ENCODE results near the gene ZNF512. TPM values are rescaled to one million over a fixed set of nuclear protein-coding genes. Genes with fewer than 3 reads are reported as not detected.
A peak's percentile ranks its signal among the peaks of the same experiment; 100 is the strongest.
"Not testable (repeated sequence)": the region's sequence is repeated elsewhere in the genome, so short reads cannot be mapped to it uniquely, and the experiment has no call there.

ZNF512 gene
- total and polyA plus RNA-seq, 12 donors = 10.2 to 27.7 (median 19.6) TPM

DNA sequence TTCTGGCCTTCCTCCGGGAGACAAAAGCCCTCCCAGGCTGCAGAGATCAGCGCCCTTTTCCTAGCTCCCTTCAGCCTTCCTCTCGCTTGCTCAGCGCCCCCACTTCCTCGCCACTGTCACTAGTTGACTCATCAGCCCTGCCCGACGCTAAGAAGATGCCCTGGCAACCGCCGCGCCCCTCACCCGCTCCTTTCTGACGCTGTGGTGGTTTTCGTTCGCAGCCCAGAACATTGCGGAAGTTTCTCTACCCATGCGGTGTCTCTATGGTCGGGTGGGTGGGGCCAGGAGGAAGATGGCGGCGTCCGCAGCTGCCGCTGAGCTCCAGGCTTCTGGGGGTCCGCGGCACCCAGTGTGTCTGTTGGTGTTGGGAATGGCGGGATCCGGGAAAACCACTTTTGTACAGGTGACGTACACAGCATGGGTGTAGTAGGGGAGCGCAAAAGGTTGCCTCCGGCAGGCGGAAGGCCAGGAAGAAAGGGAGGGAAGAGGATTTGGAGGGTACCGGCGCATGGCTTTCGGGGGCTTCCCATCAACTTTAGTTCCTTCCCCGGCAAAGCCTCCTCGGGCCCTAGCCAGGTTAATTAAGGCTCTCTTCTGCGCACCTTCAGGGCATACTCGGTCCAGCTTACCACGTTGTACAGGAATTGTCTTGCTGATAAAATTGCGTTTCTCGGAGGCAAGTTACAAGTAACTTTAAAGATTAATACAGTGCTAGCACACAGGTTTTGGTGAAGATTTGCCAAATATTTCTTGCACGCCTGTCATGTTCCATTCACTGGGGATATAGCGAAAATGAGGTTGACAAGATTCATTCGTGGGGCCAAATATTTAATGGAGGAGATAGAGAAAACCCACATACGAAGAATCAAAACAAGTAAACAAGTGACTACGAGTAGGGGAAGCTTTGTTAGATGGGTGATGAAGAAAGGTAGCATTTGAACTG lies 46.2 kb downstream of the ZNF512 start, which contains the start of the genes CCDC121 and GPN1:
TSS of gene CCDC121 (minus strand) at position 246 of the 943 bp plus-strand sequence. CDS start 1,213 bp downstream, outside the sequence.
TSS of gene GPN1 (plus strand) at position 284 of the 943 bp plus-strand sequence. CDS start at position 293, 9 bp downstream.
- H3K27ac ChIP-seq = peak within 1 kb of the TSS in 9 of 10 donors; percentile 49 to 91 (median 79)
- H3K4me1 ChIP-seq = peaks cover 4 to 43% (median 30%) of the 10 kb centered on the region in 9 donors
- H3K27me3 ChIP-seq = no peaks in the 10 kb centered on the region
- ATAC-seq = peak; percentile 96 to 99 (median 98)
- no peaks in the 10 kb centered on the region for H3K9me3 ChIP-seq
- H3K4me3 ChIP-seq = peak within 1 kb of the TSS; percentile 47 to 90 (median 76)
- TF ChIP-seq, protein P1, sequence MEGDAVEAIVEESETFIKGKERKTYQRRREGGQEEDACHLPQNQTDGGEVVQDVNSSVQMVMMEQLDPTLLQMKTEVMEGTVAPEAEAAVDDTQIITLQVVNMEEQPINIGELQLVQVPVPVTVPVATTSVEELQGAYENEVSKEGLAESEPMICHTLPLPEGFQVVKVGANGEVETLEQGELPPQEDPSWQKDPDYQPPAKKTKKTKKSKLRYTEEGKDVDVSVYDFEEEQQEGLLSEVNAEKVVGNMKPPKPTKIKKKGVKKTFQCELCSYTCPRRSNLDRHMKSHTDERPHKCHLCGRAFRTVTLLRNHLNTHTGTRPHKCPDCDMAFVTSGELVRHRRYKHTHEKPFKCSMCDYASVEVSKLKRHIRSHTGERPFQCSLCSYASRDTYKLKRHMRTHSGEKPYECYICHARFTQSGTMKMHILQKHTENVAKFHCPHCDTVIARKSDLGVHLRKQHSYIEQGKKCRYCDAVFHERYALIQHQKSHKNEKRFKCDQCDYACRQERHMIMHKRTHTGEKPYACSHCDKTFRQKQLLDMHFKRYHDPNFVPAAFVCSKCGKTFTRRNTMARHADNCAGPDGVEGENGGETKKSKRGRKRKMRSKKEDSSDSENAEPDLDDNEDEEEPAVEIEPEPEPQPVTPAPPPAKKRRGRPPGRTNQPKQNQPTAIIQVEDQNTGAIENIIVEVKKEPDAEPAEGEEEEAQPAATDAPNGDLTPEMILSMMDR (IDR thresholded peaks at IDR 0.05) = no peak
- peak; percentile 80 to 85 for DNase-seq
- peaks cover 0 to 47% (median 18%) of the 10 kb centered on the region in 9 donors for H3K36me3 ChIP-seq
- intact Hi-C loops (cut with DNase I) = loop anchor here in 2 of 10 donors (10.0 kb wide), 2 partner anchors 134 to 224 kb away; partner anchors contain the start of genes FNDC4 (in 2 of the 2), GCKR (in 2 of the 2) and PPM1G (in 1 of the 2)
- WGBS, 2 donors = 1% methylated on average over 44 of the region's 44 CpGs

DNA sequence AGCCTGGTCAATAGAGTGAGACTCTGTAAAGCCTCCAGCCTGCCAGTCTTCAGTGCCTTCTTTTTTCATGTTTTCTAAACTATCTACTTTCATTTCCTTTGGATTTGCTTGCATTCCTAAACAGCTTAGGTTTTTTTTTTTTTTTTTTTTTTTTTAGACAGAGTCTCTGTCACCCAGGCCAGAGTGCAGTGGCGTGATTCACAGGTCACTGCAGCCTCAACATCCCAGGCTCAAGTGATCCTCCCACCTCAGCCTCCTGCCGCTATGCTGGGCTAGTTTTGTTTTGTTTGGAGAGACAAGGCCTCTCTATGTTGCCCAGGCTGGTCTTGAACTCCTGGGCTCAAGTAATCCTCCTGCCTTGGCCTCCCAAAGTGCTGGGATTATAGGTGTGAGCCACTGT lies 47.4 kb downstream of the ZNF512 start:
- WGBS, 2 donors = 98 to 99% methylated on average over 2 of the region's 2 CpGs
- peaks cover 4 to 43% (median 30%) of the 10 kb centered on the region in 9 donors for H3K4me1 ChIP-seq
- H3K9me3 ChIP-seq; DNase-seq; intact Hi-C loops (cut with DNase I); H3K27me3 ChIP-seq; H3K27ac ChIP-seq; ATAC-seq: not testable (repeated sequence)
- H3K36me3 ChIP-seq = peaks cover 0 to 51% (median 29%) of the 10 kb centered on the region in 9 donors
- H3K4me3 ChIP-seq = peak overlapping the region in 1 of 10 donors; percentile 79

DNA sequence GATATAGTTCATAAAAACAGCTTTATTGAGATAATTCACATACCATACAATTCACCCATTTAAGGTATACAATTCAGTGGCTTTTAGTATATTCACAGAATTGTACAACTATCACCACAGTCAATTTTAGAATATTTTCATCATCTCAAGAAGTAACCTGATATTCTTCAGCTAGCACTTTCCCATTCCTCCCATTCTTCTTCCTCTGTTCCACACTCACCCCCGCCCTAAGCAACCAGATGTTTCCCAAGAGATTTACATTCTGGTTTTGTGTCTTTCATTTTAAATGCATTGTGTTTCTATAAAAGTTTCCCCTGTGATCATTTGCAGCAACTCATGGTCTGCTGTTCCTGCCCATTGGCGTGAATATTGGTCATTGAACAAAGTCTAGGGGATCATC lies 51.4 kb downstream of the ZNF512 start:
- H3K36me3 ChIP-seq = peaks cover 0 to 91% (median 55%) of the 10 kb centered on the region in 9 donors
- 97% methylated on average over 2 of the region's 2 CpGs for WGBS, 2 donors
- DNase-seq = no peak

DNA sequence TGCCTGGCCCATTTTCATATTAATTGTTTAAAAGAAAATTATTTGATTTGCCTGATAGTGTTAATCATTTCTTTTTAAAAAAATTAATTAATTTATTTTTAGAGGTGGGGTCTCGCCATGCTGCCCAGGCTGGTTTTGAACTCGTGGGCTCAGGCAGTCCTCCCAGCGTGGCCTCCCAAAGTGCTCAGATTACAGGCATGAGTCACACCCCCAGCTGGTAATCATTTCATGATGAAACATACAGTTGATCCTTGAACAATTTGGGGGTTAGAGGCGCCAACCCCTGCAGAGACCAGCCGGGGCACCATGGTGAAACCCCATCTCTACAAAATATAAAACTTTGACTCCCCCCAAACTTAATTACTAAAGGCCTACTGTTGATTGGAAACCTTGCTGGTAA lies 53.9 kb downstream of the ZNF512 start:
- DNase-seq (no peak), ATAC-seq (no peak)
- intact Hi-C loops (cut with DNase I) = no loop called here
- Histone ChIP-seq H3K27me3 (no peaks in the 10 kb centered on the region), H3K9me3 (no peaks in the 10 kb centered on the region), H3K36me3 (peaks cover 0 to 100% (median 58%) of the 10 kb centered on the region in 9 donors), H3K4me1 (no peaks in the 10 kb centered on the region), H3K4me3 (no peak overlapping the region), H3K27ac (no peak overlapping the region)
- 93 to 96% methylated on average over 5 of the region's 5 CpGs for WGBS, 2 donors
- TF ChIP-seq, protein P1 (IDR thresholded peaks at IDR 0.05) = no peak

More for the DNA sequence above, 51.4 kb downstream of the ZNF512 start:
- H3K4me3 ChIP-seq = no peak overlapping the region
- intact Hi-C loops (cut with DNase I) = no loop called here
- TF ChIP-seq, protein P1 (IDR thresholded peaks at IDR 0.05) = no peak
- H3K4me1 ChIP-seq = peaks cover 4 to 16% (median 9%) of the 10 kb centered on the region in 9 donors
- no peaks in the 10 kb centered on the region for H3K27me3 ChIP-seq
- H3K9me3 ChIP-seq = no peaks in the 10 kb centered on the region
- no peak overlapping the region for H3K27ac ChIP-seq
- no peak for ATAC-seq
